SK-N-MC (cell line): ENCODE measurements around the gene ILF3.
"Not testable (repeated sequence)": the region's sequence is repeated elsewhere in the genome, so short reads cannot be mapped to it uniquely, and the experiment has no call there.

Experiments
- FOXP2 ChIP-seq: optimal IDR thresholded peaks from 2 replicates; pipeline ENCODE3; 2011; ENCODE audit warnings: mild to moderate bottlenecking, moderate library complexity; ENCODE audit not compliant: insufficient read depth; ENCODE audit errors: extremely low read length, control extremely low read depth
- POLR2AphosphoS5 ChIP-seq: IDR thresholded peaks from 2 replicates; pipeline ENCODE4 v1.6.1; 2012; ENCODE audit warnings: mild to moderate bottlenecking, low read depth, low read length, borderline replicate concordance

DNA sequence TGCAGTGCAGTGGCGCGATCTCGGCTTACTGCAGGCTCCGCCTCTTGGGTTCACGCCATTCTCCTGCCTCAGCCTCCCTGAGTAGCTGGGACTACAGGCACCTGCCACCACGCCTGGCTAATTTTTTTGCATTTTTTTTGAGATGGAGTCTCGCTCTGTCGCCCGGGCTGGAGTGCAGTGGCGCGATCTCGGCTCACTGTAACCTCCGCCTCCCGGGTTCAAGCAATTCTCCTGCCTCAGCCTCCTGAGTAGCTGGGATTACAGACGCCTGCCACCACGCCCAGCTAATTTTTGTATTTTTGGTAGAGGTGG is 9.1 kb downstream of the ILF3 start:
- not testable (repeated sequence) for TF ChIP-seq POLR2AphosphoS5, FOXP2
